Lung (tissue), 12 donors: ENCODE measurements around the gene GALT. TPM values are rescaled to one million over a fixed set of nuclear protein-coding genes. Genes with fewer than 3 reads are reported as not detected.

Experiments used
- ATAC-seq: fragments of 200-7000 bp; cut with Tn5 transposase; one replicate; pipeline ENCODE4 v1.9.1; 2020; ENCODE audit warnings: moderate number of reproducible peaks; ENCODE audit not compliant: insufficient read depth, low FRiP score
- DNase-seq, 3 donors: peaks; one replicate each; pipeline ENCODE4 v3.0.0-alpha.2; 2013 to 2017
- H3K27ac ChIP-seq, 2 donors: one replicate each; pipeline ENCODE4 v1.5.1; 2013; ENCODE audit warnings: mild to moderate bottlenecking in 2 of 2, moderate library complexity in 2 of 2, control low read depth in 1 of 2, inconsistent platforms in 1 of 2, low read depth in 1 of 2, low read length in 1 of 2
- H3K27me3 ChIP-seq, 3 donors: one replicate each; pipeline ENCODE4 v1.5.1; 2013; ENCODE audit warnings: low read length in 2 of 3; ENCODE audit not compliant: control insufficient read depth in 3 of 3, insufficient read depth in 3 of 3
- H3K36me3 ChIP-seq, 4 donors: one replicate each; pipeline ENCODE4 v1.5.1; 2013; ENCODE audit warnings: low read length in 4 of 4, mild to moderate bottlenecking in 1 of 4, moderate library complexity in 1 of 4; ENCODE audit not compliant: control insufficient read depth in 4 of 4, insufficient read depth in 4 of 4
- H3K4me1 ChIP-seq, 5 donors: one replicate each; pipeline ENCODE4 v1.5.1; 2013; ENCODE audit warnings: low read length in 5 of 5, mild to moderate bottlenecking in 2 of 5, moderate library complexity in 1 of 5; ENCODE audit not compliant: control insufficient read depth in 5 of 5, insufficient read depth in 5 of 5
- H3K4me3 ChIP-seq: one replicate; pipeline ENCODE4 v1.5.1; 2013; ENCODE audit warnings: mild to moderate bottlenecking, control low read depth, moderate library complexity
- H3K9ac ChIP-seq, 2 donors: one replicate each; pipeline ENCODE4 v1.5.1; 2013; ENCODE audit warnings: low read length in 2 of 2, control low read depth in 1 of 2; ENCODE audit not compliant: insufficient read depth in 1 of 2
- H3K9me3 ChIP-seq, 4 donors: one replicate each; pipeline ENCODE4 v1.5.1; 2013; ENCODE audit warnings: low read length in 3 of 4, mild to moderate bottlenecking in 1 of 4, moderate library complexity in 1 of 4; ENCODE audit not compliant: control insufficient read depth in 4 of 4, insufficient read depth in 3 of 4
- WGBS, 2 donors: extraction: QIAGEN DNeasy Blood & Tissue Kit; methylation state at CpG; one replicate each; pipeline ENCODE4 v1.1.7; 2013; 5-methylcytosine and 5-hydroxymethylcytosine counted together
- polyA plus RNA-seq, 2 donors: library from polyadenylated mRNA; stranded (reverse); fragments of 200-250 nt; gene quantifications; one replicate each; pipeline ENCODE4 v1.2.1, GENCODE V29; 2013
- total RNA-seq, 2 donors: library from RNA; depleted of rRNA in 1 of 2; stranded (reverse); fragments of >200 nt in 1 of 2; gene quantifications; one replicate each; pipeline ENCODE4 v1.2.1, GENCODE V29; 2014 to 2021
- TF ChIP-seq, protein P1 (sequence below): IDR thresholded peaks from 2 replicates; pipeline ENCODE4 v1.5.1; 2012; ENCODE audit warnings: mild to moderate bottlenecking; ENCODE audit errors: control extremely low read depth, extremely low read depth
- donor health status: control.
- donor health status: control.
- donor health status: Bipolar disorder and iron deficiency.
- donor health status: healthy.
- donor health status: DM: yes; HTN: yes; CAD: no.

GALT gene
- total and polyA plus RNA-seq, 4 donors, result 23.9 to 53.0 (median 41.4) TPM

GRCh38 chr9:34671307-34671706 is 24.8 kb downstream of the GALT start:
- Histone ChIP-seq H3K36me3 (peaks cover 0 to 22% (median 3%) of the 10 kb centered on the region in 4 donors), H3K4me1 (peaks cover 0 to 2% (median 0%) of the 10 kb centered on the region in 5 donors), H3K9me3 (peaks cover 0 to 3% (median 1%) of the 10 kb centered on the region in 4 donors), H3K27me3 (no peaks in the 10 kb centered on the region), H3K9ac (no peak overlapping the region), H3K4me3 (no peak overlapping the region), H3K27ac (no peak overlapping the region)
- DNase-seq, result no peak
- 74 to 86% methylated on average over 1 of the region's 1 CpG for WGBS, 2 donors
- no peak for ATAC-seq
- TF ChIP-seq, protein P1, sequence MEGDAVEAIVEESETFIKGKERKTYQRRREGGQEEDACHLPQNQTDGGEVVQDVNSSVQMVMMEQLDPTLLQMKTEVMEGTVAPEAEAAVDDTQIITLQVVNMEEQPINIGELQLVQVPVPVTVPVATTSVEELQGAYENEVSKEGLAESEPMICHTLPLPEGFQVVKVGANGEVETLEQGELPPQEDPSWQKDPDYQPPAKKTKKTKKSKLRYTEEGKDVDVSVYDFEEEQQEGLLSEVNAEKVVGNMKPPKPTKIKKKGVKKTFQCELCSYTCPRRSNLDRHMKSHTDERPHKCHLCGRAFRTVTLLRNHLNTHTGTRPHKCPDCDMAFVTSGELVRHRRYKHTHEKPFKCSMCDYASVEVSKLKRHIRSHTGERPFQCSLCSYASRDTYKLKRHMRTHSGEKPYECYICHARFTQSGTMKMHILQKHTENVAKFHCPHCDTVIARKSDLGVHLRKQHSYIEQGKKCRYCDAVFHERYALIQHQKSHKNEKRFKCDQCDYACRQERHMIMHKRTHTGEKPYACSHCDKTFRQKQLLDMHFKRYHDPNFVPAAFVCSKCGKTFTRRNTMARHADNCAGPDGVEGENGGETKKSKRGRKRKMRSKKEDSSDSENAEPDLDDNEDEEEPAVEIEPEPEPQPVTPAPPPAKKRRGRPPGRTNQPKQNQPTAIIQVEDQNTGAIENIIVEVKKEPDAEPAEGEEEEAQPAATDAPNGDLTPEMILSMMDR, result no peak

- H3K36me3 ChIP-seq, result peaks cover 0 to 9% (median 0%) of the 10 kb centered on the region in 4 donors
- no peak overlapping the region for H3K4me3 ChIP-seq
- peaks cover 0 to under 1% (median 0%) of the 10 kb centered on the region in 4 donors for H3K9me3 ChIP-seq
- no peak overlapping the region for H3K9ac ChIP-seq
- WGBS, 2 donors, result 80 to 82% methylated on average over 3 of the region's 3 CpGs
- H3K27me3 ChIP-seq, result no peaks in the 10 kb centered on the region
- TF ChIP-seq, protein P1, result no peak
- DNase-seq (no peak), ATAC-seq (no peak)
- no peaks in the 10 kb centered on the region for H3K4me1 ChIP-seq
- no peak overlapping the region for H3K27ac ChIP-seq
These were observed 28.0 kb downstream of the GALT start for GRCh38 chr9:34674440-34674839.

GRCh38 chr9:34675048-34675714 is 28.7 kb downstream of the GALT start:
- WGBS, 2 donors, result 28 to 49% methylated on average over 10 of the region's 10 CpGs
- Histone ChIP-seq H3K27ac (no peak overlapping the region), H3K9me3 (no peaks in the 10 kb centered on the region), H3K4me1 (no peaks in the 10 kb centered on the region), H3K9ac (no peak overlapping the region), H3K36me3 (peaks cover 0 to 2% (median 0%) of the 10 kb centered on the region in 4 donors), H3K4me3 (no peak overlapping the region), H3K27me3 (no peaks in the 10 kb centered on the region)
- DNase-seq, result peak; percentile 66 to 75 (median 72)
- TF ChIP-seq, protein P1, result peak; percentile 30
- peak; percentile 34 for ATAC-seq
